H9 (cell line): ENCODE measurements around the gene PNMA8A. TPM values are rescaled to one million over a fixed set of nuclear protein-coding genes. Genes with fewer than 3 reads are reported as not detected.

Source experiments
- DNase-seq: peaks from one replicate; pipeline ENCODE4 v3.0.0-alpha.2; 2017
- H2AFZ ChIP-seq: one replicate; pipeline ENCODE4 v1.6.1; 2013; ENCODE audit warnings: mild to moderate bottlenecking, low read length, control low read depth, moderate library complexity
- H2AK5ac ChIP-seq: 2 replicates; pipeline ENCODE4 v1.6.1; 2013; ENCODE audit warnings: low read length, control low read depth, mixed read lengths; ENCODE audit not compliant: insufficient read length
- H2BK120ac ChIP-seq: one replicate; pipeline ENCODE4 v1.6.1; 2013; ENCODE audit warnings: low read depth, mild to moderate bottlenecking, low read length, control low read depth, inconsistent platforms; ENCODE audit not compliant: poor library complexity, severe bottlenecking
- H2BK12ac ChIP-seq: 2 replicates; pipeline ENCODE4 v1.6.1; 2013; ENCODE audit warnings: low read length, control low read depth, mixed read lengths, low read depth; ENCODE audit not compliant: insufficient read length
- H2BK15ac ChIP-seq: 2 replicates; pipeline ENCODE4 v1.6.1; 2013; ENCODE audit warnings: low read depth, low read length, control low read depth
- H2BK20ac ChIP-seq: one replicate; pipeline ENCODE4 v1.6.1; 2013; ENCODE audit warnings: low read depth, mild to moderate bottlenecking, low read length, control low read depth, inconsistent platforms; ENCODE audit not compliant: poor library complexity, severe bottlenecking
- H2BK5ac ChIP-seq: 2 replicates; pipeline ENCODE4 v1.6.1; 2013; ENCODE audit warnings: low read length, control low read depth, mixed read lengths; ENCODE audit not compliant: insufficient read length
- H3K14ac ChIP-seq: 2 replicates; pipeline ENCODE4 v1.6.1; 2013; ENCODE audit warnings: low read length, control low read depth; ENCODE audit not compliant: insufficient read depth
- H3K18ac ChIP-seq: 2 replicates; pipeline ENCODE4 v1.6.1; 2013; ENCODE audit warnings: low read depth, mild to moderate bottlenecking, mixed read lengths, low read length, control low read depth; ENCODE audit not compliant: insufficient read length
- H3K23ac ChIP-seq: 2 replicates; pipeline ENCODE4 v1.6.1; 2013; ENCODE audit warnings: low read length, control low read depth, mixed read lengths, low read depth; ENCODE audit not compliant: insufficient read length
- H3K23me2 ChIP-seq: 2 replicates; pipeline ENCODE4 v1.6.1; 2013; ENCODE audit warnings: low read depth, mild to moderate bottlenecking, mixed read lengths, low read length, control low read depth; ENCODE audit not compliant: insufficient read length, poor library complexity, severe bottlenecking
- H3K27ac ChIP-seq: 2 replicates; pipeline ENCODE4 v1.5.1; 2013; ENCODE audit warnings: low read length, control low read depth, mixed read lengths, low read depth; ENCODE audit not compliant: insufficient read length
- H3K27me3 ChIP-seq: 2 replicates; pipeline ENCODE4 v1.6.1; 2013; ENCODE audit warnings: low read length, control low read depth, inconsistent platforms; ENCODE audit not compliant: insufficient read depth
- H3K4ac ChIP-seq: 2 replicates; pipeline ENCODE4 v1.6.1; 2013; ENCODE audit warnings: low read depth, mild to moderate bottlenecking, control low read depth, inconsistent platforms, low read length, moderate library complexity
- H3K4me1 ChIP-seq: 2 replicates; pipeline ENCODE4 v1.6.1; 2013; ENCODE audit warnings: low read length, control low read depth, inconsistent platforms; ENCODE audit not compliant: insufficient read depth
- H3K4me2 ChIP-seq: 2 replicates; pipeline ENCODE4 v1.6.1; 2013; ENCODE audit warnings: low read length, control low read depth, mixed read lengths; ENCODE audit not compliant: insufficient read length, insufficient read depth
- H3K56ac ChIP-seq: 2 replicates; pipeline ENCODE4 v1.6.1; 2013; ENCODE audit warnings: low read depth, mild to moderate bottlenecking, mixed read lengths, low read length, control low read depth; ENCODE audit not compliant: insufficient read length
- H3K79me1 ChIP-seq: 2 replicates; pipeline ENCODE4 v1.6.1; 2013; ENCODE audit warnings: low read depth, mild to moderate bottlenecking, moderate library complexity, low read length, control low read depth, inconsistent platforms; ENCODE audit not compliant: insufficient read depth, poor library complexity, severe bottlenecking
- H3K79me2 ChIP-seq: 2 replicates; pipeline ENCODE4 v1.6.1; 2013; ENCODE audit warnings: low read length, control low read depth, inconsistent platforms; ENCODE audit not compliant: insufficient read depth
- H3K9ac ChIP-seq: 2 replicates; pipeline ENCODE4 v1.6.1; 2013; ENCODE audit warnings: low read length, control low read depth, mixed read lengths; ENCODE audit not compliant: insufficient read length; ENCODE audit errors: extremely low read depth
- H3K9me3 ChIP-seq: one replicate; pipeline ENCODE4 v1.6.1; 2013; ENCODE audit warnings: low read depth, low read length, inconsistent platforms; ENCODE audit not compliant: control insufficient read depth
- H3T11ph ChIP-seq: one replicate; pipeline ENCODE4 v1.6.1; 2013; ENCODE audit warnings: mild to moderate bottlenecking, low read length, control low read depth, inconsistent platforms
- H4K20me1 ChIP-seq: one replicate; pipeline ENCODE4 v1.6.1; 2013; ENCODE audit not compliant: control insufficient read depth, insufficient read length, insufficient read depth
- H4K5ac ChIP-seq: 2 replicates; pipeline ENCODE4 v1.6.1; 2013; ENCODE audit warnings: low read depth, mild to moderate bottlenecking, mixed read lengths, low read length, control low read depth; ENCODE audit not compliant: insufficient read length
- H4K8ac ChIP-seq: replicated peaks from 2 replicates; pipeline ENCODE4 v1.6.1; 2013; ENCODE audit warnings: low read length, control low read depth, mixed read lengths, low read depth; ENCODE audit not compliant: insufficient read length
- H4K91ac ChIP-seq: 2 replicates; pipeline ENCODE4 v1.6.1; 2013; ENCODE audit warnings: low read depth, mild to moderate bottlenecking, moderate library complexity, mixed read lengths, low read length, control low read depth; ENCODE audit not compliant: insufficient read length
- H3K27ac Mint-ChIP-seq, 3 experiments: 2 replicates in 2 of 3; 3 replicates in 1 of 3; pipeline ENCODE4 v1.8.0; 2020 to 2021; ENCODE audit warnings: mixed read lengths in 3 of 3, mild to moderate bottlenecking in 1 of 3, moderate library complexity in 1 of 3
- H3K27me3 Mint-ChIP-seq: 2 replicates; pipeline ENCODE4 v1.8.0; 2021; ENCODE audit warnings: low read depth, mild to moderate bottlenecking, moderate library complexity, mixed read lengths
- H3K36me3 Mint-ChIP-seq, 3 experiments: 2 replicates in 2 of 3; 3 replicates in 1 of 3; pipeline ENCODE4 v1.8.0; 2020 to 2021; ENCODE audit warnings: low read depth in 3 of 3, mixed read lengths in 3 of 3; ENCODE audit not compliant: insufficient read depth in 1 of 3
- H3K4me1 Mint-ChIP-seq, 2 experiments: 2 replicates each; pipeline ENCODE4 v1.8.0; 2020; ENCODE audit warnings: mixed read lengths in 2 of 2
- H3K4me3 Mint-ChIP-seq, 2 experiments: 2 replicates in 1 of 2; 3 replicates in 1 of 2; pipeline ENCODE4 v1.8.0; 2020 to 2021; ENCODE audit warnings: mild to moderate bottlenecking in 2 of 2, mixed read lengths in 2 of 2, moderate library complexity in 1 of 2
- H3K9me3 Mint-ChIP-seq, 2 experiments: 2 replicates in 1 of 2; 3 replicates in 1 of 2; pipeline ENCODE4 v1.8.0; 2020; ENCODE audit warnings: mild to moderate bottlenecking in 2 of 2, mixed read lengths in 2 of 2, moderate library complexity in 1 of 2
- CTCF ChIP-seq: fragments of 200-600 bp; sonication (generic); conservative IDR thresholded peaks from 3 replicates; pipeline ENCODE4 v1.8.0; 2021; ENCODE audit warnings: antibody characterized with exemption, mild to moderate bottlenecking
- WGBS: extraction: QIAGEN DNeasy Blood & Tissue Kit; methylation state at CpG from one replicate; pipeline ENCODE4 v1.1.7; 2013; ENCODE audit warnings: missing lambda C conversion rate, low lambda C conversion rate, mixed read lengths; ENCODE audit not compliant: insufficient read length; ENCODE audit errors: extremely low coverage; 5-methylcytosine and 5-hydroxymethylcytosine counted together
- total RNA-seq: library from RNA; stranded (reverse); gene quantifications from 2 replicates; pipeline ENCODE4 v1.2.1, GENCODE V29; 2021

The PNMA8A gene
- total RNA-seq, 1 experiment from 2014 or later, result 22.6 TPM

- H3K27me3 ChIP-seq, result no peaks in the 10 kb centered on the region
- no peak overlapping the region for H3K27ac ChIP-seq
- no peak overlapping the region for H3K4me2 ChIP-seq
- no peak overlapping the region for H3K9ac ChIP-seq
- Mint-ChIP-seq H3K27me3 (peaks cover 4% of the 10 kb centered on the region), H3K27ac (no peak overlapping the region), H3K4me3 (no peak overlapping the region), H3K36me3 (no peaks in the 10 kb centered on the region), H3K4me1 (no peaks in the 10 kb centered on the region), H3K9me3 (peaks cover 5 to 7% of the 10 kb centered on the region in 2 experiments; a peak in 4 of 5 replicates)
- H2BK12ac ChIP-seq, result no peak overlapping the region
- no peaks in the 10 kb centered on the region for H3K23me2 ChIP-seq
- no peaks in the 10 kb centered on the region for H3K79me2 ChIP-seq
- no peak overlapping the region for H2AFZ ChIP-seq
- no peak for DNase-seq
- H4K5ac ChIP-seq, result no peak overlapping the region
- H2BK20ac ChIP-seq, result no peak overlapping the region
- H3K56ac ChIP-seq, result no peak overlapping the region
- no peaks in the 10 kb centered on the region for H3K9me3 ChIP-seq
- H3T11ph ChIP-seq, result no peak overlapping the region
- no peak overlapping the region for H2AK5ac ChIP-seq
- H3K14ac ChIP-seq, result no peak overlapping the region
- H2BK5ac ChIP-seq, result no peak overlapping the region
- H2BK120ac ChIP-seq, result no peak overlapping the region
- no peaks in the 10 kb centered on the region for H3K4me1 ChIP-seq
- H4K20me1 ChIP-seq, result no peaks in the 10 kb centered on the region
- H3K18ac ChIP-seq, result no peak overlapping the region
- no peak overlapping the region for H4K91ac ChIP-seq
- H3K79me1 ChIP-seq, result no peaks in the 10 kb centered on the region
- WGBS, result no CpG with 5 or more reads among the region's 4 CpGs
- no peak overlapping the region for H3K23ac ChIP-seq
- H2BK15ac ChIP-seq, result no peak overlapping the region
- TF ChIP-seq CTCF, result no peak
- no peak overlapping the region for H3K4ac ChIP-seq
- no peak overlapping the region for H4K8ac ChIP-seq
Measured at GRCh38 chr19:46452186-46452585, 19.2 kb downstream of the PNMA8A start.
